NCI-H82 (cell line): Measurements from ENCODE around the gene CCL3.
"Not testable (repeated sequence)": the region's sequence is repeated elsewhere in the genome, so short reads cannot be mapped to it uniquely, and the experiment has no call there.

Experiments used
- DNase-seq: peaks from one replicate; lab custom pipeline; 2025; lab: John Stamatoyannopoulos, UW

The CCL3 gene

GRCh38 chr17:36089888-36090836, at the start of gene CCL3:
Gene CCL3 (minus strand): TSS chr17:36090143. CDS start chr17:36090058, 85 bp downstream.
- DNase-seq = no peak

GRCh38 chr17:36136439-36136838, 46.5 kb upstream of the CCL3 start:
- no peak for DNase-seq

GRCh38 chr17:36136036-36136435, 46.1 kb upstream of the CCL3 start:
- no peak for DNase-seq

GRCh38 chr17:36135465-36135864, 45.5 kb upstream of the CCL3 start:
- DNase-seq = no peak

GRCh38 chr17:36133602-36134236, 43.8 kb upstream of the CCL3 start:
- no peak for DNase-seq

GRCh38 chr17:36132421-36132831, 42.5 kb upstream of the CCL3 start:
- DNase-seq = no peak

GRCh38 chr17:36131931-36132330, 42.0 kb upstream of the CCL3 start:
- DNase-seq = no peak

- DNase-seq = no peak
These were observed 41.5 kb upstream of the CCL3 start for GRCh38 chr17:36131421-36131820.

- no peak for DNase-seq
These were observed 40.4 kb upstream of the CCL3 start for GRCh38 chr17:36130346-36130745.

- no peak for DNase-seq
These were observed 39.7 kb upstream of the CCL3 start for GRCh38 chr17:36129616-36130015.

- DNase-seq = no peak
These were observed 38.6 kb upstream of the CCL3 start for GRCh38 chr17:36128411-36128978.

GRCh38 chr17:36127911-36128310, 38.0 kb upstream of the CCL3 start:
- no peak for DNase-seq

- no peak for DNase-seq
These were observed 37.4 kb upstream of the CCL3 start for GRCh38 chr17:36127199-36127893.

GRCh38 chr17:36124879-36125824, 35.2 kb upstream of the CCL3 start:
- peak; percentile 17 for DNase-seq

- DNase-seq = no peak
These were observed 33.5 kb upstream of the CCL3 start for GRCh38 chr17:36123431-36123830.

GRCh38 chr17:36121099-36121498, 31.2 kb upstream of the CCL3 start:
- not testable (repeated sequence) for DNase-seq

- no peak for DNase-seq
These were observed 30.3 kb upstream of the CCL3 start for GRCh38 chr17:36120221-36120620.

- no peak for DNase-seq
These were observed 28.8 kb upstream of the CCL3 start for GRCh38 chr17:36118477-36119353.

- peak; percentile 80 for DNase-seq
These were observed 27.8 kb upstream of the CCL3 start for GRCh38 chr17:36117505-36118382.
